ENCODE results near the gene BBS5. TPM values are rescaled to one million over a fixed set of nuclear protein-coding genes. Genes with fewer than 3 reads are reported as not detected.

BBS5 gene
- total and polyA plus RNA-seq, 8 donors = 2.7 to 9.2 (median 4.3) TPM

- no peak overlapping the region for H3K4me3 ChIP-seq
- no peak for TF ChIP-seq CTCF (IDR thresholded peaks at IDR 0.05)
- 98% methylated on average over 2 of the region's 2 CpGs for WGBS, 2 donors
- no peaks in the 10 kb centered on the region for H3K9me3 ChIP-seq
- FAIRE-seq (no peak), ATAC-seq (no peak), DNase-seq (no peak)
- intact Hi-C loops (cut with DNase I) = no loop called here
- H3K36me3 ChIP-seq = peaks cover 0 to 11% (median 0%) of the 10 kb centered on the region in 3 donors
- H3K4me1 ChIP-seq = no peaks in the 10 kb centered on the region
- H3K27me3 ChIP-seq = no peaks in the 10 kb centered on the region
- no peak overlapping the region for H3K27ac ChIP-seq
These were observed 67.5 kb downstream of the BBS5 start for GRCh38 chr2:169546756-169547155.

Other genes with a start within 250 kb of the BBS5 start
- under 1 TPM in 1 of 6 donors, not detected in 5; 0.06 TPM for gene LRP2, start 117.0 kb upstream of the BBS5 start, total RNA-seq
- under 1 TPM in 1 of 2 donors, not detected in 1; 0.08 TPM for gene LRP2, start 117.0 kb upstream of the BBS5 start, polyA plus RNA-seq
- 1 to 10 TPM in 1 of 6 donors, under 1 TPM in 5; 0.19 to 1.1 (median 0.47) TPM for gene KLHL41, start 30.2 kb downstream of the BBS5 start, total RNA-seq
- gene KLHL41, start 30.2 kb downstream of the BBS5 start, polyA plus RNA-seq = 1 to 10 TPM in 1 of 2 donors, under 1 TPM in 1; 0.87 to 2.7 TPM
- gene FASTKD1, start 94.4 kb downstream of the BBS5 start, total RNA-seq = 10 to 100 TPM in 3 of 6 donors, 1 to 10 TPM in 3; 5.5 to 17.2 (median 8.6) TPM
- 10 to 100 TPM; 30.4 to 35.9 TPM for gene FASTKD1, start 94.4 kb downstream of the BBS5 start, polyA plus RNA-seq
- gene PPIG, start 104.9 kb downstream of the BBS5 start, total RNA-seq = 10 to 100 TPM; 17.0 to 25.1 (median 21.1) TPM
- gene PPIG, start 104.9 kb downstream of the BBS5 start, polyA plus RNA-seq = 10 to 100 TPM; 23.0 to 30.0 TPM
- gene CFAP210, start 214.9 kb downstream of the BBS5 start, total RNA-seq = under 1 TPM in 4 of 6 donors, not detected in 2; 0.09 to 0.47 (median 0.20) TPM
- gene CFAP210, start 214.9 kb downstream of the BBS5 start, polyA plus RNA-seq = under 1 TPM; 0.15 to 0.73 TPM
- 1 to 10 TPM; 2.2 to 5.9 (median 3.3) TPM for gene PHOSPHO2, start 215.0 kb downstream of the BBS5 start, total RNA-seq
- gene PHOSPHO2, start 215.0 kb downstream of the BBS5 start, polyA plus RNA-seq = 1 to 10 TPM; 1.9 to 2.4 TPM

Data from pancreas (tissue), 10 donors.